Neural progenitor cell (in vitro differentiated cells): ENCODE data around the gene ARHGAP23.

Source experiments
- EZH2 ChIP-seq: fragments of 200-600 bp; sonication (generic); IDR thresholded peaks from 2 replicates; pipeline ENCODE4 v1.6.1; 2017; ENCODE audit warnings: antibody characterized with exemption, mild to moderate bottlenecking, moderate library complexity
- EZH2phosphoT487 ChIP-seq: fragments of 200-600 bp; sonication (generic); IDR thresholded peaks from 2 replicates; pipeline ENCODE4 v1.6.1; 2017; ENCODE audit warnings: antibody characterized with exemption
- TF ChIP-seq, protein P1 (sequence below): fragments of 200-600 bp; sonication (generic); IDR thresholded peaks from 2 replicates; pipeline ENCODE4 v1.5.1; 2017; ENCODE audit warnings: antibody characterized with exemption, mild to moderate bottlenecking

DNA sequence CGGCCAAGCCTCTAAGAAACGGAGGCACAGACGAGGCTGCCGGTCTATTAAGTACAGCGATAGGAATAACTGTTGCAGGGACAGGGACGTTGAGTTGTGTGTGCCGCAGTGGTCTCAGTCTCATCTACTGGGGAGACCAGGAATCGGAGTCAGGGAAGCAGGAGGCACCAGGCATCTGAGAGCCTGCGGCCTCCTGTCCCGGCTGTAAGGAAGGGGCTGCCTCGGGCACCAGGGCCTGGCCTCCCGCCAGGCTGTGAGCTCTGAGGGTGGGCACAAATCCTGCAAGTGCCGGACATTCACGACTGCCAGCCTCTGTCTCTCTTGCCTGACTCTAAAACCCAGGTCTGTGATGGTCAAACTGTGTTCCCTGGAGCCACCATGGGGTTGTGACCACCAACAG is 76.0 kb downstream of the ARHGAP23 start:
- TF ChIP-seq, protein P1, sequence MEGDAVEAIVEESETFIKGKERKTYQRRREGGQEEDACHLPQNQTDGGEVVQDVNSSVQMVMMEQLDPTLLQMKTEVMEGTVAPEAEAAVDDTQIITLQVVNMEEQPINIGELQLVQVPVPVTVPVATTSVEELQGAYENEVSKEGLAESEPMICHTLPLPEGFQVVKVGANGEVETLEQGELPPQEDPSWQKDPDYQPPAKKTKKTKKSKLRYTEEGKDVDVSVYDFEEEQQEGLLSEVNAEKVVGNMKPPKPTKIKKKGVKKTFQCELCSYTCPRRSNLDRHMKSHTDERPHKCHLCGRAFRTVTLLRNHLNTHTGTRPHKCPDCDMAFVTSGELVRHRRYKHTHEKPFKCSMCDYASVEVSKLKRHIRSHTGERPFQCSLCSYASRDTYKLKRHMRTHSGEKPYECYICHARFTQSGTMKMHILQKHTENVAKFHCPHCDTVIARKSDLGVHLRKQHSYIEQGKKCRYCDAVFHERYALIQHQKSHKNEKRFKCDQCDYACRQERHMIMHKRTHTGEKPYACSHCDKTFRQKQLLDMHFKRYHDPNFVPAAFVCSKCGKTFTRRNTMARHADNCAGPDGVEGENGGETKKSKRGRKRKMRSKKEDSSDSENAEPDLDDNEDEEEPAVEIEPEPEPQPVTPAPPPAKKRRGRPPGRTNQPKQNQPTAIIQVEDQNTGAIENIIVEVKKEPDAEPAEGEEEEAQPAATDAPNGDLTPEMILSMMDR = no peak
- TF ChIP-seq EZH2 (no peak), EZH2phosphoT487 (no peak)
